Ovary (tissue), 3 donors: ENCODE results near the gene ARFRP1.

Source experiments
- CTCF ChIP-seq, 3 donors: fragments of 450-650 bp in 2 of 3; fragments of 200-600 bp in 1 of 3; IDR thresholded peaks; one replicate each; pipeline versions ENCODE4 v1.5.1 to v1.8.0; 2016 to 2022; ENCODE audit warnings: antibody characterized with exemption in 3 of 3, mild to moderate bottlenecking in 1 of 3
- POLR2A ChIP-seq: fragments of 450-650 bp; IDR thresholded peaks from one replicate; pipeline ENCODE4 v1.6.1; 2017; ENCODE audit warnings: antibody characterized with exemption, mild to moderate bottlenecking, moderate library complexity
- donor health status: DM: no; HTN: no; CAD: no.

- TF ChIP-seq CTCF (IDR thresholded peaks at IDR 0.05) (no peak), POLR2A (no peak)
Observed at GRCh38 chr20:63685269-63686026, 22.3 kb downstream of the ARFRP1 start.
